Uterus (tissue), 4 donors: ENCODE measurements around the gene SLC25A31. TPM values are rescaled to one million over a fixed set of nuclear protein-coding genes. Genes with fewer than 3 reads are reported as not detected.

ENCODE experiments used
- DNase-seq, 2 donors: peaks; one replicate each; pipeline ENCODE4 v3.0.0-alpha.2; 2019 to 2020
- H3K27ac ChIP-seq, 2 donors: fragments of 200-600 bp; sonication (generic); 1 replicate in 1 of 2; 2 replicates in 1 of 2; pipeline ENCODE4 v1.5.1; 2016 to 2018
- H3K27me3 ChIP-seq, 2 donors: fragments of 200-600 bp; sonication (generic); one replicate each; pipeline ENCODE4 v1.5.1; 2018 to 2019; ENCODE audit warnings: control low read depth in 1 of 2
- H3K36me3 ChIP-seq, 2 donors: fragments of 200-600 bp; sonication (generic); one replicate each; pipeline ENCODE4 v1.5.1; 2019; ENCODE audit warnings: control low read depth in 1 of 2
- H3K4me1 ChIP-seq, 2 donors: fragments of 200-600 bp; sonication (generic); one replicate each; pipeline ENCODE4 v1.5.1; 2018 to 2019; ENCODE audit warnings: control low read depth in 1 of 2
- H3K4me3 ChIP-seq, 2 donors: fragments of 200-600 bp; sonication (generic); 1 replicate in 1 of 2; 2 replicates in 1 of 2; pipeline ENCODE4 v1.5.1; 2018 to 2019; ENCODE audit warnings: mild to moderate bottlenecking in 1 of 2
- H3K9me3 ChIP-seq, 2 donors: fragments of 200-600 bp; sonication (generic); one replicate each; pipeline ENCODE4 v1.5.1; 2019; ENCODE audit warnings: control low read depth in 1 of 2
- CTCF ChIP-seq, 4 experiments: fragments of 200-600 bp in 2 of 4; fragments of 450-650 bp in 2 of 4; sonication (generic) in 2 of 4; IDR thresholded peaks; one replicate each; pipeline ENCODE4 v1.5.1; 2016 to 2019; ENCODE audit warnings: antibody characterized with exemption in 4 of 4, mild to moderate bottlenecking in 2 of 4, moderate library complexity in 1 of 4
- POLR2A ChIP-seq, 2 donors: fragments of 450-650 bp; IDR thresholded peaks; one replicate each; pipeline ENCODE4 v1.6.1; 2016; ENCODE audit warnings: antibody characterized with exemption in 2 of 2, mild to moderate bottlenecking in 1 of 2, moderate library complexity in 1 of 2
- intact Hi-C: fragments of 100-400 bp; cut with DNase I; formaldehyde crosslinking; loops from one replicate; pipeline ENCODE4 v1.15.1; 2023; ENCODE audit warnings: low total_unique reads
- total RNA-seq, 4 donors: library from RNA; depleted of rRNA in 3 of 4; stranded (reverse); fragments of >200 nt in 3 of 4; gene quantifications; one replicate each; pipeline versions ENCODE4 v1.1.0 to v1.2.4, GENCODE V29; 2014 to 2023
- donor health status: DM: yes; HTN: yes; CAD: no.

Gene SLC25A31
- total RNA-seq, 4 donors from 2014 or later: 0.21 TPM; not detected in 3

GRCh38 chr4:127810551-127810950 is 80.4 kb downstream of the SLC25A31 start:
- Histone ChIP-seq H3K27me3 (no peaks in the 10 kb centered on the region), H3K36me3 (peaks cover 0 to 6% of the 10 kb centered on the region in 2 donors), H3K4me1 (no peaks in the 10 kb centered on the region), H3K4me3 (no peak overlapping the region), H3K27ac (no peak overlapping the region), H3K9me3 (no peaks in the 10 kb centered on the region)
- no peak for DNase-seq
- intact Hi-C loops: no loop called here
- TF ChIP-seq POLR2A (IDR thresholded peaks at IDR 0.05) (no peak), CTCF (IDR thresholded peaks at IDR 0.05) (no peak)

- Histone ChIP-seq H3K4me3 (no peak overlapping the region), H3K4me1 (no peaks in the 10 kb centered on the region), H3K27me3 (no peaks in the 10 kb centered on the region), H3K9me3 (no peaks in the 10 kb centered on the region), H3K27ac (no peak overlapping the region), H3K36me3 (peaks cover 0 to 3% of the 10 kb centered on the region in 2 donors)
- no peak for DNase-seq
- no peak for TF ChIP-seq CTCF (IDR thresholded peaks at IDR 0.05)
- intact Hi-C loops: no loop called here
Measured at GRCh38 chr4:127822430-127822829, 92.2 kb downstream of the SLC25A31 start.

Other genes starting within 250 kb of the SLC25A31 start
- gene INTU, start 97.4 kb upstream of the SLC25A31 start, total RNA-seq: 10 to 100 TPM in 2 of 4 donors, 1 to 10 TPM in 2; 5.3 to 31.5 (median 11.4) TPM
- gene HSPA4L, start 51.9 kb downstream of the SLC25A31 start, total RNA-seq: 1 to 10 TPM in 3 of 4 donors, under 1 TPM in 1; 0.26 to 7.2 (median 2.8) TPM
- gene PLK4, start 150.5 kb downstream of the SLC25A31 start, total RNA-seq: 10 to 100 TPM in 1 of 4 donors, 1 to 10 TPM in 1, under 1 TPM in 1, not detected in 1; 0.77 to 17.7 (median 1.0) TPM
- 100 to 1,000 TPM in 1 of 4 donors, 10 to 100 TPM in 3; 36.4 to 121 (median 61.0) TPM for gene MFSD8, start 234.8 kb downstream of the SLC25A31 start, total RNA-seq
- gene ABHD18, start 235.0 kb downstream of the SLC25A31 start, total RNA-seq: 10 to 100 TPM in 3 of 4 donors, 1 to 10 TPM in 1; 4.7 to 16.1 (median 12.5) TPM